OCI-LY7 (cell line): Measurements from ENCODE around the gene EPAS1. TPM values are rescaled to one million over a fixed set of nuclear protein-coding genes. Genes with fewer than 3 reads are reported as not detected.

ENCODE experiments used
- BruUV-seq: library from RNA; stranded (reverse); fragments of 400-500 nt; replicated peaks from 2 replicates; lab custom pipeline; 2021; lab: Mats Ljungman, UMichigan
- CTCF ChIA-PET: fragments of 300-600 bp; sonication (Branson Sonifier 250); formaldehyde crosslinking; loops from one replicate; lab custom pipeline; 2022; ENCODE audit warnings: antibody characterized with exemption; ENCODE audit not compliant: unreplicated experiment; lab: Charles Lee
- POLR2A ChIA-PET: fragments of 300-600 bp; sonication (Branson Sonifier 250); formaldehyde crosslinking; loops from one replicate; lab custom pipeline; 2022; ENCODE audit warnings: antibody characterized with exemption; lab: Charles Lee
- DNase-seq: peaks from one replicate; pipeline ENCODE4 v3.0.0-alpha.2; 2015; ENCODE audit warnings: low spot score
- H2AFZ ChIP-seq: fragments of 200-600 bp; sonication (generic), shearing (Covaris generic); 2 replicates; pipeline ENCODE4 v1.6.1; 2014; ENCODE audit warnings: mild to moderate bottlenecking, antibody characterized with exemption, low read length, moderate library complexity
- H3K27ac ChIP-seq: fragments of 200-600 bp; sonication (generic); 2 replicates; pipeline ENCODE4 v1.5.1; 2014; ENCODE audit warnings: mixed run types, low read depth, mild to moderate bottlenecking, moderate library complexity, low read length, inconsistent platforms; ENCODE audit not compliant: poor library complexity, severe bottlenecking
- H3K36me3 ChIP-seq: fragments of 200-600 bp; sonication (generic); 2 replicates; pipeline ENCODE4 v1.6.1; 2014; ENCODE audit warnings: mild to moderate bottlenecking, antibody characterized with exemption, low read length, moderate library complexity, mixed read lengths; ENCODE audit not compliant: insufficient read depth
- H3K4me1 ChIP-seq: fragments of 200-600 bp; sonication (generic); 2 replicates; pipeline ENCODE4 v1.5.1; 2014; ENCODE audit warnings: mild to moderate bottlenecking, low read length; ENCODE audit not compliant: insufficient read depth, poor library complexity, severe bottlenecking
- H3K4me2 ChIP-seq: fragments of 200-600 bp; sonication (generic); 2 replicates; pipeline ENCODE4 v1.6.1; 2014; ENCODE audit warnings: mild to moderate bottlenecking, low read length
- H3K4me3 ChIP-seq: fragments of 200-600 bp; sonication (generic); 2 replicates; pipeline ENCODE4 v1.5.1; 2014; ENCODE audit warnings: mild to moderate bottlenecking, low read depth, low read length; ENCODE audit not compliant: poor library complexity, severe bottlenecking
- H3K79me2 ChIP-seq: fragments of 200-600 bp; sonication (generic); 2 replicates; pipeline ENCODE4 v1.6.1; 2016; ENCODE audit warnings: low read depth, mild to moderate bottlenecking, low read length, moderate library complexity, mixed read lengths; ENCODE audit not compliant: insufficient read depth
- H3K9me2 ChIP-seq: fragments of 200-600 bp; sonication (generic); 2 replicates; pipeline ENCODE4 v1.6.1; 2016; ENCODE audit warnings: mild to moderate bottlenecking, low read length, mixed read lengths; ENCODE audit not compliant: insufficient read depth
- H3K9me3 ChIP-seq: fragments of 200-600 bp; sonication (generic); 2 replicates; pipeline ENCODE4 v1.6.1; 2014; ENCODE audit warnings: mild to moderate bottlenecking, mixed run types, low read length, mixed read lengths
- H4K20me1 ChIP-seq: fragments of 200-600 bp; sonication (generic); 2 replicates; pipeline ENCODE4 v1.6.1; 2014; ENCODE audit warnings: mild to moderate bottlenecking, antibody characterized with exemption, low read length, moderate library complexity, mixed read lengths; ENCODE audit not compliant: insufficient read depth
- CTCF ChIP-seq: fragments of 200-600 bp; sonication (generic); conservative IDR thresholded peaks from 2 replicates; pipeline ENCODE4 v1.5.1; 2014; ENCODE audit warnings: mild to moderate bottlenecking, antibody characterized with exemption, low read length, moderate library complexity, mixed read lengths
- EZH2phosphoT487 ChIP-seq: fragments of 200-600 bp; sonication (generic); IDR thresholded peaks from 2 replicates; pipeline ENCODE4 v1.6.1; 2018; ENCODE audit warnings: low read depth, borderline replicate concordance, mild to moderate bottlenecking, mixed run types, antibody characterized with exemption, low read length, moderate library complexity, mixed read lengths
- intact Hi-C: fragments of 100-400 bp; cut with micrococcal nuclease; formaldehyde crosslinking; loops from one replicate; pipeline ENCODE4 v1.10.0; 2022; ENCODE audit not compliant: unreplicated experiment
- total RNA-seq, 2 experiments: library from RNA; depleted of rRNA in 1 of 2; stranded (reverse); fragments of >200 nt in 1 of 2; shearing (Covaris generic) in 1 of 2; gene quantifications; 2 replicates each; pipeline ENCODE4 v1.2.3, GENCODE V29; 2014 to 2022

EPAS1 gene
- total RNA-seq, 2 experiments from 2014 or later: 0.74 TPM; not detected in 1

GRCh38 chr2:46349115-46349547, 51.9 kb downstream of the EPAS1 start:
- CTCF ChIA-PET: no interaction called here
- no peaks in the 10 kb centered on the region for H3K4me1 ChIP-seq
- intact Hi-C loops: no loop called here
- H3K4me3 ChIP-seq: no peak overlapping the region
- no peaks in the 10 kb centered on the region for H3K9me3 ChIP-seq
- no peaks in the 10 kb centered on the region for H3K36me3 ChIP-seq
- H3K27ac ChIP-seq: no peak overlapping the region
- TF ChIP-seq EZH2phosphoT487: no peak
- TF ChIP-seq CTCF: no peak
- no TSS peak for BruUV-seq
- POLR2A ChIA-PET: no interaction called here
- H4K20me1 ChIP-seq: no peaks in the 10 kb centered on the region
- no peak for DNase-seq
- no peaks in the 10 kb centered on the region for H3K79me2 ChIP-seq
- no peak overlapping the region for H3K4me2 ChIP-seq
- H2AFZ ChIP-seq: no peak overlapping the region
- H3K9me2 ChIP-seq: no peaks in the 10 kb centered on the region

GRCh38 chr2:46350029-46350689, 53.0 kb downstream of the EPAS1 start:
- H3K4me1 ChIP-seq: no peaks in the 10 kb centered on the region
- no peak overlapping the region for H3K4me2 ChIP-seq
- no peak overlapping the region for H3K27ac ChIP-seq
- H3K36me3 ChIP-seq: no peaks in the 10 kb centered on the region
- no peak for TF ChIP-seq EZH2phosphoT487
- no peak for TF ChIP-seq CTCF
- no peaks in the 10 kb centered on the region for H3K9me2 ChIP-seq
- no peaks in the 10 kb centered on the region for H3K79me2 ChIP-seq
- ChIA-PET CTCF (no interaction called here), POLR2A (no interaction called here)
- BruUV-seq: no TSS peak
- DNase-seq: no peak
- no peaks in the 10 kb centered on the region for H3K9me3 ChIP-seq
- H4K20me1 ChIP-seq: no peaks in the 10 kb centered on the region
- H3K4me3 ChIP-seq: no peak overlapping the region
- no peak overlapping the region for H2AFZ ChIP-seq
- intact Hi-C loops: no loop called here

- no peaks in the 10 kb centered on the region for H3K9me3 ChIP-seq
- no TSS peak for BruUV-seq
- no peak overlapping the region for H3K4me3 ChIP-seq
- H3K4me2 ChIP-seq: no peak overlapping the region
- no peaks in the 10 kb centered on the region for H3K36me3 ChIP-seq
- no peaks in the 10 kb centered on the region for H4K20me1 ChIP-seq
- H3K27ac ChIP-seq: no peak overlapping the region
- ChIA-PET POLR2A (no interaction called here), CTCF (no interaction called here)
- H3K4me1 ChIP-seq: no peaks in the 10 kb centered on the region
- no peak for DNase-seq
- no peaks in the 10 kb centered on the region for H3K9me2 ChIP-seq
- no peak for TF ChIP-seq CTCF
- TF ChIP-seq EZH2phosphoT487: no peak
- no peaks in the 10 kb centered on the region for H3K79me2 ChIP-seq
- intact Hi-C loops: no loop called here
- no peak overlapping the region for H2AFZ ChIP-seq
These were observed 54.0 kb downstream of the EPAS1 start for GRCh38 chr2:46351098-46351749.
